Neuronal stem cell (in vitro differentiated cells): ENCODE measurements around the gene AMFR.

ENCODE experiments used
- DNase-seq: peaks from one replicate; pipeline ENCODE4 v3.0.0-alpha.2; 2013; ENCODE audit warnings: low spot score
- H2AFZ ChIP-seq: one replicate; pipeline ENCODE4 v1.6.1; 2013; ENCODE audit warnings: mild to moderate bottlenecking, low read length, inconsistent platforms
- H2AK5ac ChIP-seq: 2 replicates; pipeline ENCODE4 v1.6.1; 2013; ENCODE audit warnings: low read depth, mild to moderate bottlenecking, inconsistent platforms, low read length, moderate library complexity, mixed read lengths
- H2BK120ac ChIP-seq: 2 replicates; pipeline ENCODE4 v1.6.1; 2013; ENCODE audit warnings: low read depth, mild to moderate bottlenecking, inconsistent platforms, low read length, moderate library complexity, mixed read lengths
- H2BK12ac ChIP-seq: one replicate; pipeline ENCODE4 v1.6.1; 2013; ENCODE audit warnings: low read length, inconsistent platforms
- H2BK15ac ChIP-seq: 2 replicates; pipeline ENCODE4 v1.6.1; 2013; ENCODE audit warnings: mild to moderate bottlenecking, low read length, inconsistent platforms, mixed read lengths
- H2BK5ac ChIP-seq: one replicate; pipeline ENCODE4 v1.6.1; 2013; ENCODE audit warnings: inconsistent platforms, mild to moderate bottlenecking, low read length, moderate library complexity
- H3K14ac ChIP-seq: one replicate; pipeline ENCODE4 v1.6.1; 2013; ENCODE audit warnings: low read length, inconsistent platforms
- H3K18ac ChIP-seq: 2 replicates; pipeline ENCODE4 v1.6.1; 2013; ENCODE audit warnings: low read length, inconsistent platforms
- H3K23ac ChIP-seq: 2 replicates; pipeline ENCODE4 v1.6.1; 2013; ENCODE audit warnings: low read depth, mild to moderate bottlenecking, mixed read lengths, low read length, inconsistent platforms; ENCODE audit not compliant: poor library complexity
- H3K27ac ChIP-seq: replicated peaks from 3 replicates; pipeline ENCODE4 v1.5.1; 2013; ENCODE audit warnings: low read length, inconsistent platforms
- H3K27me3 ChIP-seq, 3 experiments: 2 replicates each; pipeline ENCODE4 v1.6.1; 2013; ENCODE audit warnings: low read length in 3 of 3, mild to moderate bottlenecking in 2 of 3, inconsistent platforms in 1 of 3, low read depth in 1 of 3, mixed read lengths in 1 of 3, moderate library complexity in 1 of 3; ENCODE audit not compliant: control insufficient read depth in 3 of 3, insufficient read depth in 3 of 3
- H3K36me3 ChIP-seq, 2 donors: replicated peaks in 1 of 2; 2 replicates each; pipeline ENCODE4 v1.6.1; 2013; ENCODE audit warnings: low read length in 2 of 2; ENCODE audit not compliant: control insufficient read depth in 2 of 2, insufficient read depth in 2 of 2
- H3K4ac ChIP-seq: 2 replicates; pipeline ENCODE4 v1.6.1; 2013; ENCODE audit warnings: inconsistent platforms, mild to moderate bottlenecking, low read length, moderate library complexity
- H3K4me1 ChIP-seq, 2 donors: 1 replicate in 1 of 2; 2 replicates in 1 of 2; pipeline ENCODE4 v1.6.1; 2013; ENCODE audit warnings: low read length in 2 of 2, low read depth in 1 of 2; ENCODE audit not compliant: control insufficient read depth in 2 of 2, insufficient read depth in 1 of 2
- H3K4me2 ChIP-seq: one replicate; pipeline ENCODE4 v1.6.1; 2013; ENCODE audit warnings: mild to moderate bottlenecking, low read length, inconsistent platforms; ENCODE audit not compliant: insufficient read depth, poor library complexity, severe bottlenecking
- H3K4me3 ChIP-seq, 2 donors: 2 replicates each; pipeline ENCODE4 v1.5.1; 2013; ENCODE audit warnings: low read length in 2 of 2, mild to moderate bottlenecking in 2 of 2, inconsistent platforms in 1 of 2, moderate library complexity in 1 of 2
- H3K79me1 ChIP-seq: one replicate; pipeline ENCODE4 v1.6.1; 2013; ENCODE audit warnings: low read depth, mild to moderate bottlenecking, inconsistent platforms, low read length, moderate library complexity
- H3K9ac ChIP-seq: one replicate; pipeline ENCODE4 v1.6.1; 2013; ENCODE audit warnings: mild to moderate bottlenecking, low read depth, low read length, inconsistent platforms; ENCODE audit not compliant: poor library complexity
- H3K9me3 ChIP-seq, 2 donors: replicated peaks in 1 of 2; 2 replicates each; pipeline versions ENCODE3 to v1.6.1; 2013; ENCODE audit warnings: low read length in 2 of 2, mild to moderate bottlenecking in 2 of 2, inconsistent platforms in 1 of 2, low read depth in 1 of 2, mixed read lengths in 1 of 2, moderate library complexity in 1 of 2; ENCODE audit not compliant: control insufficient read depth in 2 of 2, insufficient read depth in 1 of 2
- H4K8ac ChIP-seq: one replicate; pipeline ENCODE4 v1.6.1; 2013; ENCODE audit warnings: low read depth, mild to moderate bottlenecking, inconsistent platforms, low read length, moderate library complexity
- H4K91ac ChIP-seq: one replicate; pipeline ENCODE4 v1.6.1; 2013; ENCODE audit warnings: low read length, low read depth, mild to moderate bottlenecking, inconsistent platforms; ENCODE audit not compliant: poor library complexity
- WGBS, 2 donors: extraction: QIAGEN DNeasy Blood & Tissue Kit; methylation state at CpG; one replicate each; pipeline ENCODE4 v1.1.7; 2013; ENCODE audit warnings: missing lambda C conversion rate in 2 of 2, mixed read lengths in 1 of 2; ENCODE audit not compliant: insufficient read length in 2 of 2, insufficient replicate concordance in 1 of 2; ENCODE audit errors: extremely low coverage in 2 of 2; 5-methylcytosine and 5-hydroxymethylcytosine counted together

AMFR gene

DNA sequence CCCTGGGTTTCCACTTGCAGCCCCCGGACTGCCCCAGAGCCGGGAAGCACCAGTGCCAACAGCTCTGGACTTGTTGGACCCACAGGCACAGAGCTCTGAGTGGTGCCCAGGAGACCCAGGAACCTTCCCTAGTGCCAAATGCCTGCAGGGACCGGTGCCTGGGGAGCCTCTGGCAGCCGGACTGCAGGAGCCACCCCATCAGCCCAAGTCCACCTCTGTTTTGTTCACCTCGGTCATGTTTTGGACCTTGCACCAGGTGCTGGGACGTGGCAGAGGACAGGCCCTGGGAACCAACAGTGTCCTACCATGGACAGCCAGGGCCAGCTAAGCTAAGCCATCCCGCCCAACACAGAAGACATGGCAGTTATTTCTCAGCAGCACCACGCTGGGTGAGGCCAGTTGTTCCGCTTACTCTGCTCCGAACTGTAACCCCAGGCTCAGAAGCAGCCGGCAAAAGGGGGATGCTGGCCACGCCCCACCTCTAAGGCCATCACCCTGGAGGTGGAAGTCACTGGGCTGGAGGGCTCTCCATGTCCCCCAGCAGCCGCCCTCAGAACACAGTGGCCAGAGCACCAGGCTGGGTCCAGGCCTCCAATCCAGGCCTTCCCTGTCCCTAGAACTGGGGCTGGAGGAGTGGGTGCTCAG is 79.8 kb downstream of the AMFR start:
- Histone ChIP-seq H3K4ac (no peak overlapping the region), H3K4me2 (no peak overlapping the region), H2AK5ac (peak overlapping the region; percentile 63), H3K9ac (no peak overlapping the region), H2BK12ac (no peak overlapping the region), H3K23ac (no peak overlapping the region), H3K79me1 (peaks cover 1% of the 10 kb centered on the region), H4K91ac (no peak overlapping the region), H3K18ac (peak overlapping the region; percentile 52), H2BK5ac (no peak overlapping the region), H3K36me3 (no peaks in the 10 kb centered on the region), H4K8ac (no peak overlapping the region), H3K14ac (peak overlapping the region; percentile 66), H2AFZ (no peak overlapping the region), H3K27ac (no peak overlapping the region), H3K4me3 (no peak overlapping the region), H2BK120ac (no peak overlapping the region), H2BK15ac (no peak overlapping the region), H3K4me1 (peaks cover 0 to 3% of the 10 kb centered on the region in 2 donors), H3K9me3 (no peaks in the 10 kb centered on the region), H3K27me3 (no peaks in the 10 kb centered on the region)
- WGBS, 2 donors = no CpG with 5 or more reads among the region's 13 CpGs
- DNase-seq = no peak

DNA sequence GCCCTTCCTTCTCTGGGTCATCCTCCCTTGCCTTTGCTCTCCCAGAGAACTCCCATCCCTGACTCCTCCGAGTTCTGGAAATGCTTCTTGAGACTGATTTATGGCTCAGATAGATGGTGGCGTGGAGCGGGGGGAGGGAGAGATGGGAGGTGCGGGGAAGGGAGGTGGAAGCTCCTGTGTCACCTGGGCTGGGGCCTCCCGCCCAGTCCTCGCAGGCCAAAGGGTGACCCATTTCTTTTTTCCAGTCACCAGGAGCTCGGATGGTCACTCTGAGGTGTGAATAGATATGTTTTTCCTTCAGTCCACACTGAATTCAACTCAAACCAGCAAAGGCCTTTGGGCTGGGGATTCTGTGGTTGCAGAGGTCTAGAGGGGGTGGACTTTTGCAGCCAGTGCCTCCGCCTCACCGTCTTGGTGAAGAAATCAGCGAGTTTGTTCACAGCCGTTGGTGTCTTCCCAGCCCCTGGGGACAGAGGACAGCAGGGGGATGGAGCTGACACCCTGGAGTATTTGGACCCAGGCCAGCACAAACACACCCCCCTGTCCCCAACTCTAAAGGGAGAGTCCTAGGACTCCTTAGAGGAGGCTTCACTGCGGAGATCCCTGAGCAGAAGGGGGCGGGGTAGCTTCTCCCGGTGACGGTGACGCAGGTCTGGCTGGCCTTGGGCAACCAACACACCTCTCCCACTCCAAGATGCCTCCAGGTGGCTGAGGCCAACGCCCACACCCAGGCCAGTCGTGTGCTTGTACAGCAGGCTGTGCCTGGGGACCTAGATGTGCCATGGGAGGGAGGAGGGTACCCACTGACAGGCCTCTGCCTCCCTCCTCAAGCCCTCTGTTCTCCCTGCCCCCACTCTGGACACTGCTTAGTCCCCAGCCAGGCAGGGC is 80.6 kb downstream of the AMFR start:
- 100% methylated on average over 2 of the region's 18 CpGs; no CpG with 5 or more reads in 1 of the 2 donors for WGBS, 2 donors
- no peak overlapping the region for H2BK15ac ChIP-seq
- no peak for DNase-seq

GRCh38 chr16:56343661-56344517 is 81.5 kb downstream of the AMFR start:
- H2BK15ac ChIP-seq = peak overlapping the region; percentile 75
- peaks cover 0 to 3% (median 0%) of the 10 kb centered on the region in 3 experiments for H3K27me3 ChIP-seq
- H4K8ac ChIP-seq = no peak overlapping the region
- DNase-seq = no peak
- no peaks in the 10 kb centered on the region for H3K9me3 ChIP-seq
- no peak overlapping the region for H3K4me2 ChIP-seq
- H2AFZ ChIP-seq = no peak overlapping the region
- H2BK12ac ChIP-seq = peak overlapping the region; percentile 58
- H3K4me3 ChIP-seq = no peak overlapping the region
- no peak overlapping the region for H3K27ac ChIP-seq
- no peak overlapping the region for H2BK120ac ChIP-seq
- H3K4me1 ChIP-seq = peaks cover 0 to 3% of the 10 kb centered on the region in 2 donors
- peak overlapping the region; percentile 24 for H3K9ac ChIP-seq
- no peaks in the 10 kb centered on the region for H3K36me3 ChIP-seq
- no peak overlapping the region for H4K91ac ChIP-seq
- peak overlapping the region; percentile 30 for H2BK5ac ChIP-seq
- no CpG with 5 or more reads among the region's 27 CpGs for WGBS, 2 donors
- H3K79me1 ChIP-seq = peaks cover 1% of the 10 kb centered on the region
- peak overlapping the region; percentile 48 for H3K18ac ChIP-seq
- H3K23ac ChIP-seq = peak overlapping the region; percentile 80
- no peak overlapping the region for H3K4ac ChIP-seq
- no peak overlapping the region for H2AK5ac ChIP-seq
- H3K14ac ChIP-seq = peak overlapping the region; percentile 56

More for the DNA sequence above, 80.6 kb downstream of the AMFR start:
- Histone ChIP-seq H2AK5ac (peak overlapping the region; percentile 63), H2BK5ac (no peak overlapping the region), H3K9me3 (no peaks in the 10 kb centered on the region), H3K4me2 (no peak overlapping the region), H3K23ac (no peak overlapping the region), H2BK120ac (no peak overlapping the region), H3K79me1 (peaks cover 1% of the 10 kb centered on the region), H3K4ac (no peak overlapping the region), H4K91ac (no peak overlapping the region), H2AFZ (no peak overlapping the region), H2BK12ac (peak overlapping the region; percentile 60), H3K27me3 (peaks cover 0 to 2% (median 0%) of the 10 kb centered on the region in 3 experiments), H3K9ac (no peak overlapping the region), H3K14ac (peak overlapping the region; percentile 66), H3K18ac (peak overlapping the region; percentile 52), H3K27ac (no peak overlapping the region), H3K4me1 (peaks cover 0 to 3% of the 10 kb centered on the region in 2 donors), H3K36me3 (no peaks in the 10 kb centered on the region), H3K4me3 (no peak overlapping the region), H4K8ac (no peak overlapping the region)
